HEK293T (cell line): ENCODE results near the gene MROH9.

Source experiments
- CTCF ChIA-PET: fragments of 350-600 bp; formaldehyde crosslinking; extraction: SDS; loops from one replicate; lab custom pipeline; 2021; ENCODE audit warnings: antibody characterized with exemption, inconsistent platforms; lab: Yijun Ruan, JAX
- POLR2A ChIA-PET: fragments of 350-600 bp; formaldehyde crosslinking; extraction: SDS; loops from one replicate; lab custom pipeline; 2020; ENCODE audit warnings: antibody characterized with exemption, inconsistent platforms; lab: Yijun Ruan, JAX
- DNase-seq: peaks from one replicate; pipeline ENCODE4 v3.0.0; 2012; ENCODE audit warnings: mixed read lengths; ENCODE audit errors: extremely low spot score
- ARNT ChIP-seq: fragments of 450-650 bp; IDR thresholded peaks from 2 replicates; pipeline ENCODE4 v1.6.1; 2017; ENCODE audit warnings: mild to moderate bottlenecking
- BHLHE40 ChIP-seq: fragments of 450-650 bp; IDR thresholded peaks from 2 replicates; pipeline ENCODE4 v1.6.1; 2016; ENCODE audit warnings: mild to moderate bottlenecking, moderate library complexity, borderline replicate concordance
- CTBP1 ChIP-seq: fragments of 450-650 bp; IDR thresholded peaks from 2 replicates; pipeline ENCODE4 v1.6.1; 2016; ENCODE audit warnings: borderline replicate concordance
- ELF4 ChIP-seq: fragments of 450-650 bp; IDR thresholded peaks from 2 replicates; pipeline ENCODE4 v1.6.1; 2017; ENCODE audit warnings: antibody characterized with exemption
- FOXA1 ChIP-seq: fragments of 450-650 bp; IDR thresholded peaks from 2 replicates; pipeline ENCODE4 v1.6.1; 2016; ENCODE audit warnings: mild to moderate bottlenecking
- FOXK2 ChIP-seq: fragments of 450-650 bp; IDR thresholded peaks from 2 replicates; pipeline ENCODE4 v1.6.1; 2016; ENCODE audit warnings: mild to moderate bottlenecking
- FOXM1 ChIP-seq: fragments of 450-650 bp; IDR thresholded peaks from 2 replicates; pipeline ENCODE4 v1.6.1; 2017; ENCODE audit warnings: mild to moderate bottlenecking, borderline replicate concordance
- HDGF ChIP-seq: fragments of 450-650 bp; IDR thresholded peaks from 2 replicates; pipeline ENCODE4 v1.6.1; 2017; ENCODE audit warnings: antibody characterized with exemption, borderline replicate concordance
- L3MBTL2 ChIP-seq: fragments of 450-650 bp; conservative IDR thresholded peaks from 2 replicates; pipeline ENCODE4 v1.6.1; 2016; ENCODE audit warnings: mild to moderate bottlenecking
- LEF1 ChIP-seq: fragments of 450-650 bp; IDR thresholded peaks from 2 replicates; pipeline ENCODE4 v1.6.1; 2017; ENCODE audit warnings: mild to moderate bottlenecking, borderline replicate concordance
- NFRKB ChIP-seq: fragments of 450-650 bp; IDR thresholded peaks from 2 replicates; pipeline ENCODE4 v1.6.1; 2016; ENCODE audit warnings: mild to moderate bottlenecking, moderate library complexity
- PKNOX1 ChIP-seq: fragments of 450-650 bp; IDR thresholded peaks from 2 replicates; pipeline ENCODE4 v1.6.1; 2016
- SP1 ChIP-seq: fragments of 450-650 bp; IDR thresholded peaks from 2 replicates; pipeline ENCODE4 v1.6.1; 2017
- SUZ12 ChIP-seq: fragments of 450-650 bp; IDR thresholded peaks from 2 replicates; pipeline ENCODE4 v1.6.1; 2016; ENCODE audit warnings: mild to moderate bottlenecking
- TARDBP ChIP-seq: fragments of 450-650 bp; IDR thresholded peaks from 2 replicates; pipeline ENCODE4 v1.6.1; 2016
- ZNF384 ChIP-seq: fragments of 450-650 bp; IDR thresholded peaks from 2 replicates; pipeline ENCODE4 v1.6.1; 2016

The MROH9 gene

GRCh38 chr1:170967042-170967910 lies 31.9 kb downstream of the MROH9 start:
- DNase-seq = peak; percentile 42
- ChIA-PET POLR2A (no interaction called here), CTCF (interaction anchor here (0.6 to 1.7 kb wide), 7 partner anchors 96 to 392 kb away, joined by 3 to 15 read pairs (median 3); partner anchors contain the start of gene FMO4)
- TF ChIP-seq PKNOX1 (no peak), BHLHE40 (no peak), CTBP1 (no peak), SUZ12 (no peak), FOXA1 (no peak)

DNA sequence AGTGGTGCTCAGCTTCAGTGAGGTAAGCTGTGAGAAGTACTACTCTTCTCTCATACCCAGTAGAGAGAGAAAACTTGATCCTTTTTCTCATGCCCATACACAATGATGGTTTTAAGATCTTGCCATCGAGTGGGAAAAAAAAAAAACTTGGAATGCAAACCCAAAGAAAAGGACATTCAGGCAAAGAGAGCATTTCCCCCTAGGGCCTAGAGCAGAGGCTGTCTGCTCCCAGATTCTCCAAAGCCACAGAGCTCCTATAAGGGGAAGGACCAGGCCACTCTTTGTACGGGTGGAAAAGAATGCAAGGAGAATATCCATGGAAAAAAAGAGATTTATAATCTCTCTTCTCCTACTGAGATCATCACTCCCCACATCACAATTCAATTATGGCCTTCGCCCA lies 34.9 kb downstream of the MROH9 start:
- ChIA-PET CTCF (no interaction called here), POLR2A (no interaction called here)
- DNase-seq = no peak
- TF ChIP-seq ZNF384 (no peak), ELF4 (no peak), FOXK2 (no peak), L3MBTL2 (no peak), SUZ12 (no peak), ARNT (no peak), SP1 (no peak), FOXM1 (no peak), NFRKB (no peak), FOXA1 (no peak), TARDBP (no peak), LEF1 (no peak)

GRCh38 chr1:170978371-170978910 lies 43.1 kb downstream of the MROH9 start:
- CTCF ChIA-PET = no interaction called here
- no peak for DNase-seq
- TF ChIP-seq L3MBTL2 (no peak), SUZ12 (no peak), NFRKB (no peak), LEF1 (no peak), FOXK2 (no peak), ELF4 (no peak), FOXM1 (no peak), TARDBP (no peak), CTBP1 (no peak), PKNOX1 (no peak), HDGF (no peak), FOXA1 (no peak), ZNF384 (no peak), ARNT (no peak), SP1 (no peak), BHLHE40 (no peak)
- POLR2A ChIA-PET = no interaction called here

GRCh38 chr1:170985406-170985805 lies 50.1 kb downstream of the MROH9 start:
- TF ChIP-seq CTBP1 = no peak
- no peak for TF ChIP-seq PKNOX1
- no peak for TF ChIP-seq ZNF384
- TF ChIP-seq TARDBP = no peak
- no peak for TF ChIP-seq FOXK2
- no peak for TF ChIP-seq SP1
- no peak for TF ChIP-seq FOXM1
- TF ChIP-seq HDGF = no peak
- TF ChIP-seq ARNT = no peak
- TF ChIP-seq SUZ12 = no peak
- TF ChIP-seq NFRKB = no peak
- TF ChIP-seq BHLHE40 = no peak
- CTCF ChIA-PET = no interaction called here
- POLR2A ChIA-PET = no interaction called here
- no peak for DNase-seq

DNA sequence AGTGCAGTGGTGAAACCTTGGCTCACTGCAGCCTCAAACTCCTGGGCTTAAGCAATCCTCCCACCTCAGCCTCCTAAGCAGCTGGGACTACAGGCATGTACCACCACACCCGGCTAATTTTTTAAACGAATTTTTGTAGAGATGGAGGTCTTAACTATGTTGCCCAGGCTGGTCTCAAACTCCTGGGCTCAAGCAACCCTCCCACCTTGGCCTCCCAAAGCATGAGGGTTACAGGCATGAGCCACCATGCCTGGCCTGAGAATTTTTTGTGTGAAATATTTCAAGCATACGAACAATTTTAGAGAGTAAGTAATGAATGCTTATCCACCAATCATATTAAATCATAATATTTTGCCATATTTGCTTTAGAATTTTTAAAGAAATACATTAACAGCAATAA lies 51.6 kb downstream of the MROH9 start:
- DNase-seq = no peak
- CTCF ChIA-PET = no interaction called here
- TF ChIP-seq HDGF (no peak), FOXK2 (no peak), LEF1 (no peak)
- POLR2A ChIA-PET = no interaction called here

DNA sequence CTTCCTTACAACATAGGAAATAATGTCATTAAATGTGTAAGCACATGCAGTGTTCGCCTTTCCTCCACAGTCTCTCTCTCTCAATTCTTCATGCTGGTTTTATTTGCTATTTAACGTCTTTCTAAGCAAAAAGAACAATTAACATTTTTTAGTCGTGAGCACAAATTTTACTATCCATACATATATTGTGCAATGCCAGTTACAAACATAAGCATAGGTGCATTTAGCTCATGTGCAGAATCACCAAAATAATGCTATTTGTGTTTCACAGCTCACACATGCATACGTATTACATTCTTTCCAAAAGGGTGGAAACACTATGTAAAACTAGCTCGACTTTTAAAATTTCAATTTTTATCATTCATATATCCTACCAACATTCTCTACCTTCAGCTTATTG lies 52.1 kb downstream of the MROH9 start:
- DNase-seq = no peak
- CTCF ChIA-PET = no interaction called here
- TF ChIP-seq BHLHE40 = no peak
- POLR2A ChIA-PET = no interaction called here
